ENCODE results near the gene TMEM131.
"Not testable (repeated sequence)": the region's sequence is repeated elsewhere in the genome, so short reads cannot be mapped to it uniquely, and the experiment has no call there.

Gene TMEM131

GRCh38 chr2:97957432-97958183 is 38.1 kb downstream of the TMEM131 start:
- H3K4me3 Mint-ChIP-seq = no peak overlapping the region
- ATAC-seq = no peak
- DNase-seq = no peak

GRCh38 chr2:97956753-97957152 is 39.0 kb downstream of the TMEM131 start:
- not testable (repeated sequence) for DNase-seq, H3K27ac Mint-ChIP-seq
- peaks cover 63% of the 10 kb centered on the region for H3K4me1 Mint-ChIP-seq

More at GRCh38 chr2:97957432-97958183, 38.1 kb downstream of the TMEM131 start:
- Mint-ChIP-seq H3K27ac (peak overlapping the region in 1 of 2 donors; percentile 47), H3K9me3 (no peaks in the 10 kb centered on the region), H3K27me3 (no peaks in the 10 kb centered on the region), H3K4me1 (peaks cover 57% of the 10 kb centered on the region)

GRCh38 chr2:97953853-97954252 is 41.9 kb downstream of the TMEM131 start:
- Mint-ChIP-seq H3K9me3 (no peaks in the 10 kb centered on the region), H3K4me1 (peaks cover 76% of the 10 kb centered on the region), H3K27me3 (no peaks in the 10 kb centered on the region), H3K27ac (no peak overlapping the region), H3K4me3 (no peak overlapping the region)
- no peak for ATAC-seq
- DNase-seq = no peak

More at GRCh38 chr2:97956753-97957152, 39.0 kb downstream of the TMEM131 start:
- not testable (repeated sequence) for H3K27me3 Mint-ChIP-seq, H3K9me3 Mint-ChIP-seq, ATAC-seq, H3K4me3 Mint-ChIP-seq

GRCh38 chr2:97952357-97952756 is 43.4 kb downstream of the TMEM131 start:
- no peak for ATAC-seq
- Mint-ChIP-seq H3K9me3 (no peaks in the 10 kb centered on the region), H3K27ac (peak overlapping the region in 1 of 2 donors; percentile 63), H3K27me3 (no peaks in the 10 kb centered on the region), H3K4me1 (peaks cover 71% of the 10 kb centered on the region), H3K4me3 (no peak overlapping the region)
- DNase-seq = no peak

GRCh38 chr2:97951155-97951680 is 44.5 kb downstream of the TMEM131 start:
- ATAC-seq = peak; percentile 99
- Mint-ChIP-seq H3K27ac (peak overlapping the region in 1 of 2 donors; percentile 47), H3K27me3 (no peaks in the 10 kb centered on the region), H3K9me3 (no peaks in the 10 kb centered on the region), H3K4me3 (no peak overlapping the region), H3K4me1 (peaks cover 79% of the 10 kb centered on the region)
- peak in 1 of 2 donors; percentile 35 for DNase-seq

- Mint-ChIP-seq H3K9me3 (no peaks in the 10 kb centered on the region), H3K27ac (no peak overlapping the region), H3K4me3 (no peak overlapping the region), H3K4me1 (peaks cover 73% of the 10 kb centered on the region), H3K27me3 (no peaks in the 10 kb centered on the region)
- DNase-seq (no peak), ATAC-seq (no peak)
These were observed 45.2 kb downstream of the TMEM131 start for GRCh38 chr2:97950329-97951154.

- no peak overlapping the region for H3K4me3 Mint-ChIP-seq
- DNase-seq (no peak), ATAC-seq (no peak)
- H3K9me3 Mint-ChIP-seq = no peaks in the 10 kb centered on the region
- H3K27me3 Mint-ChIP-seq = no peaks in the 10 kb centered on the region
- H3K27ac Mint-ChIP-seq = no peak overlapping the region
- peaks cover 76% of the 10 kb centered on the region for H3K4me1 Mint-ChIP-seq
These were observed 46.8 kb downstream of the TMEM131 start for GRCh38 chr2:97948926-97949325.

GRCh38 chr2:97945791-97946190 is 50.0 kb downstream of the TMEM131 start:
- Mint-ChIP-seq H3K4me3 (no peak overlapping the region), H3K9me3 (peaks cover 5 to 6% of the 10 kb centered on the region in 2 donors), H3K4me1 (peaks cover 54% of the 10 kb centered on the region), H3K27ac (no peak overlapping the region), H3K27me3 (no peaks in the 10 kb centered on the region)
- no peak for ATAC-seq
- no peak for DNase-seq

GRCh38 chr2:97936881-97937280 is 58.9 kb downstream of the TMEM131 start:
- Mint-ChIP-seq H3K27me3 (no peaks in the 10 kb centered on the region), H3K9me3 (peaks cover 0 to 6% of the 10 kb centered on the region in 2 donors), H3K4me1 (peaks cover 64% of the 10 kb centered on the region), H3K4me3 (no peak overlapping the region), H3K27ac (no peak overlapping the region)
- no peak for DNase-seq
- no peak for ATAC-seq

GRCh38 chr2:97936199-97936598 is 59.5 kb downstream of the TMEM131 start:
- H3K4me3 Mint-ChIP-seq = no peak overlapping the region
- no peak for ATAC-seq
- no peak overlapping the region for H3K27ac Mint-ChIP-seq

GRCh38 chr2:97935719-97936161 is 60.0 kb downstream of the TMEM131 start:
- H3K27me3 Mint-ChIP-seq = no peaks in the 10 kb centered on the region
- peaks cover 64% of the 10 kb centered on the region for H3K4me1 Mint-ChIP-seq
- H3K4me3 Mint-ChIP-seq = no peak overlapping the region
- H3K9me3 Mint-ChIP-seq = no peaks in the 10 kb centered on the region
- H3K27ac Mint-ChIP-seq = no peak overlapping the region
- ATAC-seq (no peak), DNase-seq (no peak)

More at GRCh38 chr2:97936199-97936598, 59.5 kb downstream of the TMEM131 start:
- peaks cover 0 to under 1% of the 10 kb centered on the region in 2 donors for H3K9me3 Mint-ChIP-seq
- no peak for DNase-seq
- H3K4me1 Mint-ChIP-seq = peaks cover 64% of the 10 kb centered on the region
- H3K27me3 Mint-ChIP-seq = no peaks in the 10 kb centered on the region

- no peak for ATAC-seq
- no peak overlapping the region for H3K4me3 Mint-ChIP-seq
These were observed 62.6 kb downstream of the TMEM131 start for GRCh38 chr2:97932975-97933662.

GRCh38 chr2:97931858-97932225 is 63.9 kb downstream of the TMEM131 start:
- H3K9me3 Mint-ChIP-seq = no peaks in the 10 kb centered on the region
- no peak for DNase-seq
- ATAC-seq = no peak
- no peak overlapping the region for H3K27ac Mint-ChIP-seq
- peaks cover 38% of the 10 kb centered on the region for H3K4me1 Mint-ChIP-seq
- H3K27me3 Mint-ChIP-seq = no peaks in the 10 kb centered on the region
- H3K4me3 Mint-ChIP-seq = no peak overlapping the region

More at GRCh38 chr2:97932975-97933662, 62.6 kb downstream of the TMEM131 start:
- no peaks in the 10 kb centered on the region for H3K9me3 Mint-ChIP-seq
- H3K27me3 Mint-ChIP-seq = no peaks in the 10 kb centered on the region
- no peak for DNase-seq
- peaks cover 51% of the 10 kb centered on the region for H3K4me1 Mint-ChIP-seq
- H3K27ac Mint-ChIP-seq = no peak overlapping the region

- ATAC-seq = no peak
- Mint-ChIP-seq H3K27ac (no peak overlapping the region), H3K9me3 (no peaks in the 10 kb centered on the region), H3K4me3 (no peak overlapping the region), H3K4me1 (peaks cover 32% of the 10 kb centered on the region), H3K27me3 (no peaks in the 10 kb centered on the region)
- no peak for DNase-seq
These were observed 64.5 kb downstream of the TMEM131 start for GRCh38 chr2:97931118-97931857.

GRCh38 chr2:97928591-97928990 is 67.2 kb downstream of the TMEM131 start:
- Mint-ChIP-seq H3K9me3 (no peaks in the 10 kb centered on the region), H3K27me3 (no peaks in the 10 kb centered on the region), H3K4me1 (peaks cover 12% of the 10 kb centered on the region), H3K27ac (no peak overlapping the region), H3K4me3 (no peak overlapping the region)
- ATAC-seq = no peak
- DNase-seq = no peak

Data from stimulated activated naive CD8-positive, alpha-beta T cell treated with anti-CD3 and anti-CD28 coated beads, Interleukin-15, amount 100 ng/mL, for 72 hours (primary cell).